Measurements from ENCODE around the gene RORB.
A peak's percentile ranks its signal among the peaks of the same experiment; 100 is the strongest.

The RORB gene

GRCh38 chr9:74556685-74557084, 59.5 kb downstream of the RORB start:
- H4K91ac ChIP-seq (ENCODE audit: low read depth, low read length, poor library complexity): no peak overlapping the region
- H2BK12ac ChIP-seq (ENCODE audit: low read length): no peak overlapping the region
- no peak overlapping the region for H4K8ac ChIP-seq (ENCODE audit: low read depth, low read length)
- WGBS, 2 donors (ENCODE audit: extremely low coverage in 2 of 2, insufficient read length in 2 of 2, insufficient replicate concordance in 1 of 2): no CpG with 5 or more reads among the region's 3 CpGs
- H2BK120ac ChIP-seq (ENCODE audit: low read depth, low read length): no peak overlapping the region
- H3K27ac ChIP-seq (replicated peaks; ENCODE audit: low read length): no peak overlapping the region
- no peak for DNase-seq (ENCODE audit: low spot score)
- no peaks in the 10 kb centered on the region for H3K27me3 ChIP-seq (ENCODE audit: control insufficient read depth in 3 of 3, insufficient read depth in 3 of 3, low read depth in 1 of 3, low read length in 3 of 3)
- no peak overlapping the region for H3K9ac ChIP-seq (ENCODE audit: low read depth, low read length, poor library complexity)
- no peak overlapping the region for H3K18ac ChIP-seq (ENCODE audit: low read length)
- peaks cover 0 to 2% of the 10 kb centered on the region in 2 donors for H3K4me1 ChIP-seq (ENCODE audit: control insufficient read depth in 2 of 2, insufficient read depth in 1 of 2, low read depth in 1 of 2, low read length in 2 of 2)
- H3K4me3 ChIP-seq (ENCODE audit: low read length in 2 of 2): no peak overlapping the region
- no peak overlapping the region for H3K23ac ChIP-seq (ENCODE audit: low read depth, low read length, poor library complexity)
- no peaks in the 10 kb centered on the region for H3K79me1 ChIP-seq (ENCODE audit: low read depth, low read length)
- H3K4ac ChIP-seq (ENCODE audit: low read length): no peak overlapping the region
- no peak overlapping the region for H3K14ac ChIP-seq (ENCODE audit: low read length)
- no peaks in the 10 kb centered on the region for H3K36me3 ChIP-seq (replicated peaks in 1 of 2; ENCODE audit: control insufficient read depth in 2 of 2, insufficient read depth in 2 of 2, low read length in 2 of 2)
- no peak overlapping the region for H2AFZ ChIP-seq (ENCODE audit: low read length)
- no peaks in the 10 kb centered on the region for H3K9me3 ChIP-seq (replicated peaks in 1 of 2; ENCODE audit: control insufficient read depth in 2 of 2, insufficient read depth in 1 of 2, low read depth in 1 of 2, low read length in 2 of 2)
- H3K4me2 ChIP-seq (ENCODE audit: insufficient read depth, low read length, poor library complexity, severe bottlenecking): no peak overlapping the region
- no peak overlapping the region for H2AK5ac ChIP-seq (ENCODE audit: low read depth, low read length)
- H2BK15ac ChIP-seq (ENCODE audit: low read length): no peak overlapping the region
- no peak overlapping the region for H2BK5ac ChIP-seq (ENCODE audit: low read length)

GRCh38 chr9:74557571-74557970, 60.4 kb downstream of the RORB start:
- no peak overlapping the region for H2AK5ac ChIP-seq (ENCODE audit: low read depth, low read length)
- WGBS, 2 donors (ENCODE audit: extremely low coverage in 2 of 2, insufficient read length in 2 of 2, insufficient replicate concordance in 1 of 2): no CpG with 5 or more reads among the region's 5 CpGs
- no peaks in the 10 kb centered on the region for H3K36me3 ChIP-seq (replicated peaks in 1 of 2; ENCODE audit: control insufficient read depth in 2 of 2, insufficient read depth in 2 of 2, low read length in 2 of 2)
- no peak overlapping the region for H3K4ac ChIP-seq (ENCODE audit: low read length)
- no peak overlapping the region for H4K91ac ChIP-seq (ENCODE audit: low read depth, low read length, poor library complexity)
- H3K79me1 ChIP-seq (ENCODE audit: low read depth, low read length): no peaks in the 10 kb centered on the region
- no peak overlapping the region for H2BK5ac ChIP-seq (ENCODE audit: low read length)
- no peak overlapping the region for H2AFZ ChIP-seq (ENCODE audit: low read length)
- H3K18ac ChIP-seq (ENCODE audit: low read length): no peak overlapping the region
- no peak overlapping the region for H2BK120ac ChIP-seq (ENCODE audit: low read depth, low read length)
- no peak overlapping the region for H3K4me3 ChIP-seq (ENCODE audit: low read length in 2 of 2)
- no peak overlapping the region for H2BK12ac ChIP-seq (ENCODE audit: low read length)
- no peak overlapping the region for H3K23ac ChIP-seq (ENCODE audit: low read depth, low read length, poor library complexity)
- no peak for DNase-seq (ENCODE audit: low spot score)
- no peak overlapping the region for H4K8ac ChIP-seq (ENCODE audit: low read depth, low read length)
- no peak overlapping the region for H3K27ac ChIP-seq (replicated peaks; ENCODE audit: low read length)
- H3K9ac ChIP-seq (ENCODE audit: low read depth, low read length, poor library complexity): no peak overlapping the region
- no peak overlapping the region for H3K14ac ChIP-seq (ENCODE audit: low read length)
- no peak overlapping the region for H2BK15ac ChIP-seq (ENCODE audit: low read length)
- H3K27me3 ChIP-seq (ENCODE audit: control insufficient read depth in 3 of 3, insufficient read depth in 3 of 3, low read depth in 1 of 3, low read length in 3 of 3): no peaks in the 10 kb centered on the region
- H3K4me1 ChIP-seq (ENCODE audit: control insufficient read depth in 2 of 2, insufficient read depth in 1 of 2, low read depth in 1 of 2, low read length in 2 of 2): peaks cover 0 to 2% of the 10 kb centered on the region in 2 donors
- no peak overlapping the region for H3K4me2 ChIP-seq (ENCODE audit: insufficient read depth, low read length, poor library complexity, severe bottlenecking)
- no peaks in the 10 kb centered on the region for H3K9me3 ChIP-seq (replicated peaks in 1 of 2; ENCODE audit: control insufficient read depth in 2 of 2, insufficient read depth in 1 of 2, low read depth in 1 of 2, low read length in 2 of 2)

GRCh38 chr9:74562611-74563010, 65.5 kb downstream of the RORB start:
- Histone ChIP-seq H3K4ac (ENCODE audit: low read length) (no peak overlapping the region), H2BK5ac (ENCODE audit: low read length) (no peak overlapping the region), H3K79me1 (ENCODE audit: low read depth, low read length) (no peaks in the 10 kb centered on the region), H3K4me1 (ENCODE audit: control insufficient read depth in 2 of 2, insufficient read depth in 1 of 2, low read depth in 1 of 2, low read length in 2 of 2) (no peaks in the 10 kb centered on the region), H2AK5ac (ENCODE audit: low read depth, low read length) (no peak overlapping the region), H3K4me3 (ENCODE audit: low read length in 2 of 2) (no peak overlapping the region), H3K36me3 (replicated peaks in 1 of 2; ENCODE audit: control insufficient read depth in 2 of 2, insufficient read depth in 2 of 2, low read length in 2 of 2) (no peaks in the 10 kb centered on the region), H2BK120ac (ENCODE audit: low read depth, low read length) (no peak overlapping the region), H3K4me2 (ENCODE audit: insufficient read depth, low read length, poor library complexity, severe bottlenecking) (no peak overlapping the region), H4K91ac (ENCODE audit: low read depth, low read length, poor library complexity) (no peak overlapping the region), H2BK12ac (ENCODE audit: low read length) (no peak overlapping the region), H3K9me3 (replicated peaks in 1 of 2; ENCODE audit: control insufficient read depth in 2 of 2, insufficient read depth in 1 of 2, low read depth in 1 of 2, low read length in 2 of 2) (no peaks in the 10 kb centered on the region), H2BK15ac (ENCODE audit: low read length) (no peak overlapping the region), H3K18ac (ENCODE audit: low read length) (no peak overlapping the region), H2AFZ (ENCODE audit: low read length) (no peak overlapping the region), H3K14ac (ENCODE audit: low read length) (no peak overlapping the region), H4K8ac (ENCODE audit: low read depth, low read length) (no peak overlapping the region), H3K27me3 (ENCODE audit: control insufficient read depth in 3 of 3, insufficient read depth in 3 of 3, low read depth in 1 of 3, low read length in 3 of 3) (no peaks in the 10 kb centered on the region), H3K27ac (replicated peaks; ENCODE audit: low read length) (no peak overlapping the region), H3K9ac (ENCODE audit: low read depth, low read length, poor library complexity) (no peak overlapping the region), H3K23ac (ENCODE audit: low read depth, low read length, poor library complexity) (no peak overlapping the region)
- no peak for DNase-seq (ENCODE audit: low spot score)

GRCh38 chr9:74570879-74571512, 73.9 kb downstream of the RORB start:
- H2AFZ ChIP-seq (ENCODE audit: low read length): no peak overlapping the region
- WGBS, 2 donors (ENCODE audit: extremely low coverage in 2 of 2, insufficient read length in 2 of 2, insufficient replicate concordance in 1 of 2): no CpG with 5 or more reads among the region's 4 CpGs

More at GRCh38 chr9:74570879-74571512, 73.9 kb downstream of the RORB start:
- H2BK120ac ChIP-seq (ENCODE audit: low read depth, low read length): no peak overlapping the region
- no peak overlapping the region for H3K4me3 ChIP-seq (ENCODE audit: low read length in 2 of 2)
- H3K14ac ChIP-seq (ENCODE audit: low read length): no peak overlapping the region
- no peaks in the 10 kb centered on the region for H3K27me3 ChIP-seq (ENCODE audit: control insufficient read depth in 3 of 3, insufficient read depth in 3 of 3, low read depth in 1 of 3, low read length in 3 of 3)
- peak; percentile 14 for DNase-seq (ENCODE audit: low spot score)
- no peak overlapping the region for H4K8ac ChIP-seq (ENCODE audit: low read depth, low read length)
- no peak overlapping the region for H3K4me2 ChIP-seq (ENCODE audit: insufficient read depth, low read length, poor library complexity, severe bottlenecking)
- no peak overlapping the region for H2AK5ac ChIP-seq (ENCODE audit: low read depth, low read length)
- no peak overlapping the region for H2BK5ac ChIP-seq (ENCODE audit: low read length)
- no peaks in the 10 kb centered on the region for H3K79me1 ChIP-seq (ENCODE audit: low read depth, low read length)
- H3K4me1 ChIP-seq (ENCODE audit: control insufficient read depth in 2 of 2, insufficient read depth in 1 of 2, low read depth in 1 of 2, low read length in 2 of 2): peaks cover 4 to 6% of the 10 kb centered on the region in 2 donors
- no peak overlapping the region for H3K4ac ChIP-seq (ENCODE audit: low read length)
- H2BK12ac ChIP-seq (ENCODE audit: low read length): no peak overlapping the region
- H4K91ac ChIP-seq (ENCODE audit: low read depth, low read length, poor library complexity): no peak overlapping the region
- no peak overlapping the region for H3K18ac ChIP-seq (ENCODE audit: low read length)
- H3K36me3 ChIP-seq (replicated peaks in 1 of 2; ENCODE audit: control insufficient read depth in 2 of 2, insufficient read depth in 2 of 2, low read length in 2 of 2): no peaks in the 10 kb centered on the region
- H3K27ac ChIP-seq (replicated peaks; ENCODE audit: low read length): no peak overlapping the region
- no peak overlapping the region for H3K23ac ChIP-seq (ENCODE audit: low read depth, low read length, poor library complexity)
- no peaks in the 10 kb centered on the region for H3K9me3 ChIP-seq (replicated peaks in 1 of 2; ENCODE audit: control insufficient read depth in 2 of 2, insufficient read depth in 1 of 2, low read depth in 1 of 2, low read length in 2 of 2)
- no peak overlapping the region for H3K9ac ChIP-seq (ENCODE audit: low read depth, low read length, poor library complexity)
- H2BK15ac ChIP-seq (ENCODE audit: low read length): no peak overlapping the region
